Measurements from ENCODE around the gene FCRL2. TPM values are rescaled to one million over a fixed set of nuclear protein-coding genes. Genes with fewer than 3 reads are reported as not detected.

FCRL2 gene
- total RNA-seq, 4 donors from 2014 or later, result not detected

DNA sequence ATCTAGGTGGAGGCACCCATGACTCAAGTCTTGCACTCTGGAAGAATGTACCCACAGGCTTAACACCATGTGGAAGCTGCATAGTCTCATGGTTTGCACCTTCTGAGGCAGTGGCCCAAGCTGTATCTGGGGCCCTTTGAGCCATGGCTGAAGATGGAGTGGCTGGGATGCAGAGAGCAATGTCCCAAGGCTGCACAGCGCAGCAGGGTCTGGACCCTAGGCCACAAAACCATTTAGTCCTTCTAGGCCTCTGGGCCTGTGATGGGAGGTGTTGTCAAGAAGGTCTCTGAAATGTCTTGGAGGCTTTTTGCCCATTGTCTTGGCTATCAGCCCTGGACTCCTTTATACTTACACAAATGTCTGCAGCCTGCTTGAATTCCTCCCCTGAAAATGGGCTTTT, 54.9 kb downstream of the FCRL2 start:
- H3K9me3 ChIP-seq, result no peaks in the 10 kb centered on the region
- intact Hi-C loops (cut with DNase I), result no loop called here
- WGBS, 2 donors, result 100% methylated on average over 1 of the region's 1 CpG
- TF ChIP-seq, protein P1, sequence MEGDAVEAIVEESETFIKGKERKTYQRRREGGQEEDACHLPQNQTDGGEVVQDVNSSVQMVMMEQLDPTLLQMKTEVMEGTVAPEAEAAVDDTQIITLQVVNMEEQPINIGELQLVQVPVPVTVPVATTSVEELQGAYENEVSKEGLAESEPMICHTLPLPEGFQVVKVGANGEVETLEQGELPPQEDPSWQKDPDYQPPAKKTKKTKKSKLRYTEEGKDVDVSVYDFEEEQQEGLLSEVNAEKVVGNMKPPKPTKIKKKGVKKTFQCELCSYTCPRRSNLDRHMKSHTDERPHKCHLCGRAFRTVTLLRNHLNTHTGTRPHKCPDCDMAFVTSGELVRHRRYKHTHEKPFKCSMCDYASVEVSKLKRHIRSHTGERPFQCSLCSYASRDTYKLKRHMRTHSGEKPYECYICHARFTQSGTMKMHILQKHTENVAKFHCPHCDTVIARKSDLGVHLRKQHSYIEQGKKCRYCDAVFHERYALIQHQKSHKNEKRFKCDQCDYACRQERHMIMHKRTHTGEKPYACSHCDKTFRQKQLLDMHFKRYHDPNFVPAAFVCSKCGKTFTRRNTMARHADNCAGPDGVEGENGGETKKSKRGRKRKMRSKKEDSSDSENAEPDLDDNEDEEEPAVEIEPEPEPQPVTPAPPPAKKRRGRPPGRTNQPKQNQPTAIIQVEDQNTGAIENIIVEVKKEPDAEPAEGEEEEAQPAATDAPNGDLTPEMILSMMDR (IDR thresholded peaks at IDR 0.05), result no peak
- no peak for TF ChIP-seq POLR2A (IDR thresholded peaks at IDR 0.05)
- H3K27ac ChIP-seq, result no peak overlapping the region
- no peak for DNase-seq
- H3K4me1 ChIP-seq, result no peaks in the 10 kb centered on the region
- H3K27me3 ChIP-seq, result no peaks in the 10 kb centered on the region
- no peaks in the 10 kb centered on the region for H3K36me3 ChIP-seq
- no peak overlapping the region for H3K4me3 ChIP-seq (replicated peaks in 1 of 3)

DNA sequence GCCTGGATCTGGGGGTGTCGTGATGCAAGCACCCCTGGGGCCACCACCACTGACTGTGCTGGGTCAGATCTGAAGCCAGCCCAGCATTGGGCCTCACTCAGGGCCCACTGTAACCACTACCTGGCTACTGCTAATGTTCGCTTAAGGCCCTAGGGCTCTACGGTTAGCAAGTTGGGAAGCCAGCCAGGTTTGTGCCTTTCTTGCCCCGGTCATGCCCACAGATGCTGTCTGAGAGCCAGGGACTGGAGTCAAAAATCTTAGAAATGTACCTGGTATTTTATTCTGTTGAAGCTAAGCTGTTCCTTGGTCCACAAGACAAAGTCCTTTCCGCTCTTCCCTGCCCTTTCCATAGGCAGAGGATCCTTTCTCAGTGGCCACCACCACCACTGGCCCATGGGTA, 61.2 kb downstream of the FCRL2 start:
- Histone ChIP-seq H3K36me3 (no peaks in the 10 kb centered on the region), H3K9me3 (no peaks in the 10 kb centered on the region), H3K4me3 (replicated peaks in 1 of 3) (no peak overlapping the region), H3K27ac (no peak overlapping the region), H3K27me3 (no peaks in the 10 kb centered on the region), H3K4me1 (no peaks in the 10 kb centered on the region)
- no peak for TF ChIP-seq POLR2A (IDR thresholded peaks at IDR 0.05)
- TF ChIP-seq, protein P1 (IDR thresholded peaks at IDR 0.05), result no peak
- no peak for DNase-seq
- intact Hi-C loops (cut with DNase I), result no loop called here
- WGBS, 2 donors, result 82 to 89% methylated on average over 5 of the region's 5 CpGs

DNA sequence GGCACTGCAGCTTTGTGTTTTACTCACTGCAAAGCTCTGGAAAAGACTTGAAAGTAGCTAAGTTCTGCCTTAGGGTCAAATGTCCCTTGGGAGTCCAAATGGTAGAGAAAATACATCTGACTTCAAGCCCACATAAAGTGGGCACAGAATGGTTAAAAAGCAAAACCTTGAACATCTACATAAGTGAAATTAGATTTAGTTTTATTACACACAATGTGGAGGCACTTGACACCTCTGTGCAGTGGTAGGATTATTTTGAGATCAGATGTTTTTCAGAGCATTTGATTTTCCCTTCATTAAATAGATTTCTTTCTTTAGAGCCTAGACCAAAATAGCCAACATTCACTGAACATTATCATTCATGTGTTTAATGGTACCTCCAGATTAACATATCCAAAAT, 65.1 kb downstream of the FCRL2 start:
- Histone ChIP-seq H3K4me1 (no peaks in the 10 kb centered on the region), H3K36me3 (no peaks in the 10 kb centered on the region), H3K27me3 (no peaks in the 10 kb centered on the region), H3K9me3 (no peaks in the 10 kb centered on the region), H3K4me3 (replicated peaks in 1 of 3) (no peak overlapping the region), H3K27ac (no peak overlapping the region)
- no peak for DNase-seq
- TF ChIP-seq POLR2A (IDR thresholded peaks at IDR 0.05), result no peak
- intact Hi-C loops (cut with DNase I), result no loop called here

GRCh38 chr1:157704878-157705277, 72.1 kb downstream of the FCRL2 start:
- Histone ChIP-seq H3K9me3 (no peaks in the 10 kb centered on the region), H3K27ac (no peak overlapping the region), H3K27me3 (no peaks in the 10 kb centered on the region), H3K36me3 (no peaks in the 10 kb centered on the region), H3K4me3 (replicated peaks in 1 of 3) (no peak overlapping the region), H3K4me1 (no peaks in the 10 kb centered on the region)
- TF ChIP-seq, protein P1 (IDR thresholded peaks at IDR 0.05), result no peak
- intact Hi-C loops (cut with DNase I), result no loop called here
- DNase-seq, result no peak

GRCh38 chr1:157703981-157704380, 73.0 kb downstream of the FCRL2 start:
- DNase-seq, result no peak
- H3K9me3 ChIP-seq, result no peaks in the 10 kb centered on the region
- no peaks in the 10 kb centered on the region for H3K27me3 ChIP-seq
- no peak overlapping the region for H3K4me3 ChIP-seq (replicated peaks in 1 of 3)
- no peak overlapping the region for H3K27ac ChIP-seq
- no peaks in the 10 kb centered on the region for H3K36me3 ChIP-seq
- no peak for TF ChIP-seq POLR2A (IDR thresholded peaks at IDR 0.05)
- TF ChIP-seq, protein P1 (IDR thresholded peaks at IDR 0.05), result no peak
- WGBS, 2 donors, result 86 to 87% methylated on average over 4 of the region's 4 CpGs
- H3K4me1 ChIP-seq, result no peaks in the 10 kb centered on the region
- intact Hi-C loops (cut with DNase I), result no loop called here

- H3K27me3 ChIP-seq, result no peaks in the 10 kb centered on the region
- no peaks in the 10 kb centered on the region for H3K9me3 ChIP-seq
- H3K27ac ChIP-seq, result no peak overlapping the region
- TF ChIP-seq POLR2A (IDR thresholded peaks at IDR 0.05), result no peak
- TF ChIP-seq, protein P1 (IDR thresholded peaks at IDR 0.05), result no peak
- H3K4me3 ChIP-seq (replicated peaks in 1 of 3), result no peak overlapping the region
- no peak for DNase-seq
- intact Hi-C loops (cut with DNase I), result no loop called here
- H3K36me3 ChIP-seq, result no peaks in the 10 kb centered on the region
- WGBS, 2 donors, result 88 to 89% methylated on average over 5 of the region's 5 CpGs
- no peaks in the 10 kb centered on the region for H3K4me1 ChIP-seq
These were observed 74.6 kb downstream of the FCRL2 start for GRCh38 chr1:157702308-157702825.
